Camera-type eye (tissue), 1 donor: ENCODE results near the gene PTPN2. TPM values are rescaled to one million over a fixed set of nuclear protein-coding genes. Genes with fewer than 3 reads are reported as not detected.

Experiments used
- total RNA-seq: library from RNA; depleted of rRNA; stranded (reverse); fragments of >200 nt; gene quantifications from one replicate; pipeline ENCODE4 v1.2.3, GENCODE V29; 2014

PTPN2 gene
- 52.9 TPM for total RNA-seq

GRCh38 chr18:12883684-12884405 lies at the start of gene PTPN2:
TSS of gene PTPN2 (minus strand) at chr18:12884237. CDS start at chr18:12884141, 96 bp downstream.

Other genes with a start within 250 kb of the PTPN2 start
- gene SPIRE1, start 226.1 kb downstream of the PTPN2 start, total RNA-seq: 43.8 TPM
- gene CEP76, start 181.5 kb downstream of the PTPN2 start, total RNA-seq: 18.0 TPM
- gene PSMG2, start 181.2 kb downstream of the PTPN2 start, total RNA-seq: 50.5 TPM
- 30.5 TPM for gene SEH1L, start 63.8 kb upstream of the PTPN2 start, total RNA-seq
- 67.1 TPM for gene CEP192, start 107.1 kb upstream of the PTPN2 start, total RNA-seq